H9 (cell line): ENCODE data around the gene CMSS1. TPM values are rescaled to one million over a fixed set of nuclear protein-coding genes. Genes with fewer than 3 reads are reported as not detected.

Experiments used
- DNase-seq: peaks from one replicate; pipeline ENCODE4 v3.0.0-alpha.2; 2017
- H2AFZ ChIP-seq: one replicate; pipeline ENCODE4 v1.6.1; 2013; ENCODE audit warnings: mild to moderate bottlenecking, low read length, control low read depth, moderate library complexity
- H2AK5ac ChIP-seq: 2 replicates; pipeline ENCODE4 v1.6.1; 2013; ENCODE audit warnings: low read length, control low read depth, mixed read lengths; ENCODE audit not compliant: insufficient read length
- H2BK120ac ChIP-seq: one replicate; pipeline ENCODE4 v1.6.1; 2013; ENCODE audit warnings: low read depth, mild to moderate bottlenecking, low read length, control low read depth, inconsistent platforms; ENCODE audit not compliant: poor library complexity, severe bottlenecking
- H2BK12ac ChIP-seq: 2 replicates; pipeline ENCODE4 v1.6.1; 2013; ENCODE audit warnings: low read length, control low read depth, mixed read lengths, low read depth; ENCODE audit not compliant: insufficient read length
- H2BK15ac ChIP-seq: 2 replicates; pipeline ENCODE4 v1.6.1; 2013; ENCODE audit warnings: low read depth, low read length, control low read depth
- H2BK20ac ChIP-seq: one replicate; pipeline ENCODE4 v1.6.1; 2013; ENCODE audit warnings: low read depth, mild to moderate bottlenecking, low read length, control low read depth, inconsistent platforms; ENCODE audit not compliant: poor library complexity, severe bottlenecking
- H2BK5ac ChIP-seq: 2 replicates; pipeline ENCODE4 v1.6.1; 2013; ENCODE audit warnings: low read length, control low read depth, mixed read lengths; ENCODE audit not compliant: insufficient read length
- H3K14ac ChIP-seq: 2 replicates; pipeline ENCODE4 v1.6.1; 2013; ENCODE audit warnings: low read length, control low read depth; ENCODE audit not compliant: insufficient read depth
- H3K18ac ChIP-seq: 2 replicates; pipeline ENCODE4 v1.6.1; 2013; ENCODE audit warnings: low read depth, mild to moderate bottlenecking, mixed read lengths, low read length, control low read depth; ENCODE audit not compliant: insufficient read length
- H3K23ac ChIP-seq: 2 replicates; pipeline ENCODE4 v1.6.1; 2013; ENCODE audit warnings: low read length, control low read depth, mixed read lengths, low read depth; ENCODE audit not compliant: insufficient read length
- H3K23me2 ChIP-seq: 2 replicates; pipeline ENCODE4 v1.6.1; 2013; ENCODE audit warnings: low read depth, mild to moderate bottlenecking, mixed read lengths, low read length, control low read depth; ENCODE audit not compliant: insufficient read length, poor library complexity, severe bottlenecking
- H3K27ac ChIP-seq: 2 replicates; pipeline ENCODE4 v1.5.1; 2013; ENCODE audit warnings: low read length, control low read depth, mixed read lengths, low read depth; ENCODE audit not compliant: insufficient read length
- H3K27me3 ChIP-seq: 2 replicates; pipeline ENCODE4 v1.6.1; 2013; ENCODE audit warnings: low read length, control low read depth, inconsistent platforms; ENCODE audit not compliant: insufficient read depth
- H3K4ac ChIP-seq: 2 replicates; pipeline ENCODE4 v1.6.1; 2013; ENCODE audit warnings: low read depth, mild to moderate bottlenecking, control low read depth, inconsistent platforms, low read length, moderate library complexity
- H3K4me1 ChIP-seq: 2 replicates; pipeline ENCODE4 v1.6.1; 2013; ENCODE audit warnings: low read length, control low read depth, inconsistent platforms; ENCODE audit not compliant: insufficient read depth
- H3K4me2 ChIP-seq: 2 replicates; pipeline ENCODE4 v1.6.1; 2013; ENCODE audit warnings: low read length, control low read depth, mixed read lengths; ENCODE audit not compliant: insufficient read length, insufficient read depth
- H3K56ac ChIP-seq: 2 replicates; pipeline ENCODE4 v1.6.1; 2013; ENCODE audit warnings: low read depth, mild to moderate bottlenecking, mixed read lengths, low read length, control low read depth; ENCODE audit not compliant: insufficient read length
- H3K79me1 ChIP-seq: 2 replicates; pipeline ENCODE4 v1.6.1; 2013; ENCODE audit warnings: low read depth, mild to moderate bottlenecking, moderate library complexity, low read length, control low read depth, inconsistent platforms; ENCODE audit not compliant: insufficient read depth, poor library complexity, severe bottlenecking
- H3K79me2 ChIP-seq: 2 replicates; pipeline ENCODE4 v1.6.1; 2013; ENCODE audit warnings: low read length, control low read depth, inconsistent platforms; ENCODE audit not compliant: insufficient read depth
- H3K9ac ChIP-seq: 2 replicates; pipeline ENCODE4 v1.6.1; 2013; ENCODE audit warnings: low read length, control low read depth, mixed read lengths; ENCODE audit not compliant: insufficient read length; ENCODE audit errors: extremely low read depth
- H3K9me3 ChIP-seq: one replicate; pipeline ENCODE4 v1.6.1; 2013; ENCODE audit warnings: low read depth, low read length, inconsistent platforms; ENCODE audit not compliant: control insufficient read depth
- H3T11ph ChIP-seq: one replicate; pipeline ENCODE4 v1.6.1; 2013; ENCODE audit warnings: mild to moderate bottlenecking, low read length, control low read depth, inconsistent platforms
- H4K20me1 ChIP-seq: one replicate; pipeline ENCODE4 v1.6.1; 2013; ENCODE audit not compliant: control insufficient read depth, insufficient read length, insufficient read depth
- H4K5ac ChIP-seq: 2 replicates; pipeline ENCODE4 v1.6.1; 2013; ENCODE audit warnings: low read depth, mild to moderate bottlenecking, mixed read lengths, low read length, control low read depth; ENCODE audit not compliant: insufficient read length
- H4K8ac ChIP-seq: replicated peaks from 2 replicates; pipeline ENCODE4 v1.6.1; 2013; ENCODE audit warnings: low read length, control low read depth, mixed read lengths, low read depth; ENCODE audit not compliant: insufficient read length
- H4K91ac ChIP-seq: 2 replicates; pipeline ENCODE4 v1.6.1; 2013; ENCODE audit warnings: low read depth, mild to moderate bottlenecking, moderate library complexity, mixed read lengths, low read length, control low read depth; ENCODE audit not compliant: insufficient read length
- H3K27ac Mint-ChIP-seq, 3 experiments: 2 replicates in 2 of 3; 3 replicates in 1 of 3; pipeline ENCODE4 v1.8.0; 2020 to 2021; ENCODE audit warnings: mixed read lengths in 3 of 3, mild to moderate bottlenecking in 1 of 3, moderate library complexity in 1 of 3
- H3K27me3 Mint-ChIP-seq: 2 replicates; pipeline ENCODE4 v1.8.0; 2021; ENCODE audit warnings: low read depth, mild to moderate bottlenecking, moderate library complexity, mixed read lengths
- H3K36me3 Mint-ChIP-seq, 3 experiments: 2 replicates in 2 of 3; 3 replicates in 1 of 3; pipeline ENCODE4 v1.8.0; 2020 to 2021; ENCODE audit warnings: low read depth in 3 of 3, mixed read lengths in 3 of 3; ENCODE audit not compliant: insufficient read depth in 1 of 3
- H3K4me1 Mint-ChIP-seq, 2 experiments: 2 replicates each; pipeline ENCODE4 v1.8.0; 2020; ENCODE audit warnings: mixed read lengths in 2 of 2
- H3K4me3 Mint-ChIP-seq, 2 experiments: 2 replicates in 1 of 2; 3 replicates in 1 of 2; pipeline ENCODE4 v1.8.0; 2020 to 2021; ENCODE audit warnings: mild to moderate bottlenecking in 2 of 2, mixed read lengths in 2 of 2, moderate library complexity in 1 of 2
- H3K9me3 Mint-ChIP-seq, 2 experiments: 2 replicates in 1 of 2; 3 replicates in 1 of 2; pipeline ENCODE4 v1.8.0; 2020; ENCODE audit warnings: mild to moderate bottlenecking in 2 of 2, mixed read lengths in 2 of 2, moderate library complexity in 1 of 2
- CTCF ChIP-seq: fragments of 200-600 bp; sonication (generic); conservative IDR thresholded peaks from 3 replicates; pipeline ENCODE4 v1.8.0; 2021; ENCODE audit warnings: antibody characterized with exemption, mild to moderate bottlenecking
- WGBS: extraction: QIAGEN DNeasy Blood & Tissue Kit; methylation state at CpG from one replicate; pipeline ENCODE4 v1.1.7; 2013; ENCODE audit warnings: missing lambda C conversion rate, low lambda C conversion rate, mixed read lengths; ENCODE audit not compliant: insufficient read length; ENCODE audit errors: extremely low coverage; 5-methylcytosine and 5-hydroxymethylcytosine counted together
- total RNA-seq: library from RNA; stranded (reverse); gene quantifications from 2 replicates; pipeline ENCODE4 v1.2.1, GENCODE V29; 2021

The CMSS1 gene
- total RNA-seq, 1 experiment from 2014 or later = 61.8 TPM

- Mint-ChIP-seq H3K36me3 (peaks cover 0 to 1% (median 0%) of the 10 kb centered on the region in 3 experiments; a peak in 1 of 7 replicates), H3K4me1 (peaks cover 25 to 28% of the 10 kb centered on the region in 2 experiments), H3K4me3 (no peak overlapping the region), H3K9me3 (no peaks in the 10 kb centered on the region), H3K27me3 (no peaks in the 10 kb centered on the region), H3K27ac (no peak overlapping the region)
- Histone ChIP-seq H3K14ac (no peak overlapping the region), H3K27ac (no peak overlapping the region), H2AK5ac (no peak overlapping the region), H3K9me3 (no peaks in the 10 kb centered on the region), H2BK12ac (no peak overlapping the region), H4K8ac (no peak overlapping the region), H3K79me2 (0 out of 2 replicates have a peak, but pooled peaks cover 3% of the 10 kb centered on the region), H2BK120ac (no peak overlapping the region), H3K18ac (no peak overlapping the region), H3K23me2 (no peaks in the 10 kb centered on the region), H3T11ph (no peak overlapping the region), H4K5ac (no peak overlapping the region), H3K4ac (no peak overlapping the region), H3K56ac (no peak overlapping the region), H3K9ac (no peak overlapping the region), H3K27me3 (no peaks in the 10 kb centered on the region), H4K20me1 (no peaks in the 10 kb centered on the region), H2BK5ac (no peak overlapping the region), H2AFZ (no peak overlapping the region), H3K79me1 (no peaks in the 10 kb centered on the region), H3K4me2 (no peak overlapping the region), H3K23ac (no peak overlapping the region), H3K4me1 (peaks cover 3% of the 10 kb centered on the region; the same call in 1 of the 2 replicates), H4K91ac (no peak overlapping the region), H2BK15ac (no peak overlapping the region), H2BK20ac (no peak overlapping the region)
- TF ChIP-seq CTCF = no peak
- WGBS = no CpG with 5 or more reads among the region's 4 CpGs
- no peak for DNase-seq
These were observed 93.2 kb downstream of the CMSS1 start for GRCh38 chr3:99910752-99911290.
